HepG2 (cell line): Measurements from ENCODE around the gene NAIF1. TPM values are rescaled to one million over a fixed set of nuclear protein-coding genes. Genes with fewer than 3 reads are reported as not detected.

ENCODE experiments used
- BRCA1 ChIP-seq: sonication (generic); formaldehyde crosslinking; IDR thresholded peaks from 2 replicates; pipeline ENCODE4 v1.4.0; 2020; ENCODE audit warnings: missing genetic modification reagents
- GFI1 ChIP-seq: sonication (generic); formaldehyde crosslinking; IDR thresholded peaks from 2 replicates; pipeline ENCODE4 v1.5.0; 2020; ENCODE audit warnings: missing genetic modification reagents, mild to moderate bottlenecking, borderline replicate concordance
- HDAC1 ChIP-seq: sonication (generic); formaldehyde crosslinking; IDR thresholded peaks from 2 replicates; pipeline ENCODE4 v1.5.1; 2020; ENCODE audit warnings: mild to moderate bottlenecking, missing genetic modification reagents
- HNRNPL ChIP-seq: fragments of 200-400 bp; formaldehyde crosslinking; IDR thresholded peaks from 2 replicates; pipeline ENCODE4 v1.6.1; 2017; ENCODE audit warnings: mild to moderate bottlenecking, low read depth, low read length
- IKZF1 ChIP-seq: fragments of 450-650 bp; IDR thresholded peaks from 2 replicates; pipeline ENCODE4 v1.7.1; 2016
- MIER2 ChIP-seq: IDR thresholded peaks from 2 replicates; pipeline ENCODE4 v1.6.1; 2016; ENCODE audit warnings: missing biosample characterization, missing genetic modification reagents
- RELA ChIP-seq: sonication (generic); formaldehyde crosslinking; IDR thresholded peaks from 2 replicates; pipeline ENCODE4 v1.4.0; 2020; ENCODE audit warnings: missing genetic modification reagents
- SMAD1 ChIP-seq: sonication (generic); formaldehyde crosslinking; IDR thresholded peaks from 2 replicates; pipeline ENCODE4 v1.4.0; 2020; ENCODE audit warnings: missing genetic modification reagents, low read depth, mild to moderate bottlenecking, borderline replicate concordance
- ZNF281 ChIP-seq: sonication (generic); formaldehyde crosslinking; IDR thresholded peaks from 2 replicates; pipeline ENCODE4 v1.4.0; 2020; ENCODE audit warnings: missing genetic modification reagents, borderline replicate concordance
- ZNF282 ChIP-seq: fragments of 450-650 bp; IDR thresholded peaks from 2 replicates; pipeline ENCODE4 v1.6.1; 2018; ENCODE audit not compliant: partially characterized antibody
- ZNF333 ChIP-seq: sonication (generic); formaldehyde crosslinking; IDR thresholded peaks from 2 replicates; pipeline ENCODE4 v1.4.0; 2020; ENCODE audit warnings: mild to moderate bottlenecking, missing genetic modification reagents, borderline replicate concordance
- ZNF383 ChIP-seq: sonication (generic); formaldehyde crosslinking; IDR thresholded peaks from 2 replicates; pipeline ENCODE4 v1.4.0; 2020; ENCODE audit warnings: missing genetic modification reagents, mild to moderate bottlenecking, borderline replicate concordance
- ZNF407 ChIP-seq: sonication (generic); formaldehyde crosslinking; IDR thresholded peaks from one replicate; pipeline ENCODE4 v1.5.1; 2020; ENCODE audit warnings: mild to moderate bottlenecking, missing genetic modification reagents; ENCODE audit errors: not compliant biosample characterization
- ZNF512 ChIP-seq: sonication (generic); formaldehyde crosslinking; IDR thresholded peaks from 2 replicates; pipeline ENCODE4 v1.4.0; 2020; ENCODE audit warnings: mild to moderate bottlenecking, missing genetic modification reagents
- ZNF709 ChIP-seq: sonication (generic); formaldehyde crosslinking; IDR thresholded peaks from 2 replicates; pipeline ENCODE4 v1.5.0; 2020; ENCODE audit warnings: mild to moderate bottlenecking, missing genetic modification reagents
- polyA plus RNA-seq, 8 experiments: library from polyadenylated mRNA; depleted of rRNA in 3 of 8; stranded (reverse) in 7 of 8; unstranded in 1 of 8; fragments of >200 nt; fragmentation: Illumina TruSeq in 4 of 8; extraction: Trizol in 4 of 8; gene quantifications; 2 replicates each; pipeline versions ENCODE4 v1.2.1 to v1.2.3, GENCODE V29; 2011 to 2016; ENCODE audit warnings: low read depth in 4 of 8, missing spikeins in 1 of 8, mixed read lengths in 1 of 8; ENCODE audit not compliant: insufficient read depth in 1 of 8
- total RNA-seq, 5 experiments: library from RNA; depleted of rRNA; stranded (reverse); fragments of >200 nt; fragmentation: Illumina TruSeq; extraction: Trizol; gene quantifications; 2 replicates each; pipeline ENCODE4 v1.2.3, GENCODE V29; 2016; ENCODE audit warnings: low read depth in 1 of 5

Gene NAIF1
- total and polyA plus RNA-seq, 2 of the 13 experiments (the other 11 are each of a cell fraction or from before 2014, with no cell fraction given): 6.0 to 6.9 TPM

DNA sequence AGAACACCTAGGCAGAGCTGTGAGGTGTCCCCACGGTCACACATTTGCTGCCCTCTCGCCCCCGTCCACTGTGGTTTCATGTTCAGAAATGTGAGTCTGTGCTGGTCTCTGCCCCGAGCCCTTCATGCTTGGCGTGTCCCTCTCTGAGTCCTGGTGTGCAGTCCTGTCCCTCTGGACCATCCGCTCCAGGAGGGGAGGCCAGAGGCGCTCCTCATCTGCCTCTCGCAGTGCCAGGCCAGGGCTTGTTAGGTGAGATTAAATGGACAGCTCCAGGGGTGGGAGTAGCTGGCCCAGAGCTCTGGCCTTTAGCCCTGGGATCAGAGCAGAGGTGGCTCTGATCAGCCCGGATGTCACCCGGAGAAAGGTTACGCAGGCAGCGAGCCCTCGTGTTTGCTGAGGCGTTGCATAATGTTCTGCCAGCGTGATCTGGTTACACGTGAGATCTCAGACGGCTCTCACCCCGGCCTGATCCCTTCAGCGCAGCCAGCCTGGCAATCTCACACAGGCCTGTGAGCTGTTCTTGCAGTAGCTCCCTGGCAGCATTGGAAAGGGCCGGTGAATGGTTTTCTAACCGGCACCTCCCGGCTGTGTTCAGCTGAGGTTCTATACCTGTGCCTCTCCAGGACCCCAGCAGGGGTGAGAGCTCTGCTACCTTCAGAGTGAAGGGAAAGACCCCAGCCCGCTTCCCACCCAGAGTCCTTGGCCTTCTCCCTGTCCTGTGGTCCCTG lies 35.9 kb upstream of the NAIF1 start (continued):
- TF ChIP-seq ZNF512 (CRISPR knock-in tag): no peak
- TF ChIP-seq RELA (CRISPR knock-in tag): no peak
- peak; percentile 98 for TF ChIP-seq ZNF709 (CRISPR knock-in tag)
- TF ChIP-seq ZNF383: no peak
- TF ChIP-seq ZNF333 (CRISPR knock-in tag): peak; percentile 89; the same call in 1 of the 2 replicates
- peak; percentile 90 for TF ChIP-seq MIER2 (CRISPR knock-in tag)
- TF ChIP-seq BRCA1: peak; percentile 88; the same call in 1 of the 2 replicates
- TF ChIP-seq HDAC1 (CRISPR knock-in tag): peak; percentile 96
- peak; percentile 95 for TF ChIP-seq ZNF407 (CRISPR knock-in tag)
- peak; percentile 92; the same call in 1 of the 2 replicates for TF ChIP-seq GFI1
- no peak for TF ChIP-seq ZNF282
- peak; percentile 57; the same call in 1 of the 2 replicates for TF ChIP-seq ZNF281 (CRISPR knock-in tag)
- peak; percentile 90 for TF ChIP-seq HNRNPL
- TF ChIP-seq SMAD1 (CRISPR knock-in tag): peak; percentile 62; the same call in 1 of the 2 replicates
- no peak for TF ChIP-seq IKZF1
